ENCODE data around the gene NDST1. TPM values are rescaled to one million over a fixed set of nuclear protein-coding genes. Genes with fewer than 3 reads are reported as not detected.

Gene NDST1
- total and polyA plus RNA-seq, 12 donors = 14.8 to 86.1 (median 58.5) TPM

DNA sequence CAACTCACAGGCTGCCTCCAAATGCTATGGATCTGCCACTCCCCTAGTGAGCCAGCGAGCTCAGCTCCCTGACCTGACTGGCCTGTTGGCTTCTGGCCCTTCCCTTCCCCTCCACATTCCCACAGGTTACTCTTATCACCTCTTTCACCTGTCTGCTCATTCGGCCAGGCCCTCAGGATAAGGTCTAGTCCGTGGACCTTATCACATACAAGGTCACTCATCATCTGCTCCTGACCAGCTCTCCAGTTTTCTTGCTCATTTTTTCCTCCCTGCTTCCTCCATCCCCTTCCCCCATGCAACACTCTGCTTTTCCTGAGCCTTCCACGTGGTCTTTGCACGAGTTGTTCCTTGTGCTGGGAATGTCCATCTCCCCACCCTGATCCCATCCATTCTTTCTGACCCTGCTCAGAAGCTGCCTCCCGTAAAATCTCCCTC, 25.9 kb upstream of the NDST1 start:
- H3K9me3 ChIP-seq = no peaks in the 10 kb centered on the region
- 53 to 62% methylated on average over 6 of the region's 6 CpGs for WGBS, 2 donors
- TF ChIP-seq, protein P1, sequence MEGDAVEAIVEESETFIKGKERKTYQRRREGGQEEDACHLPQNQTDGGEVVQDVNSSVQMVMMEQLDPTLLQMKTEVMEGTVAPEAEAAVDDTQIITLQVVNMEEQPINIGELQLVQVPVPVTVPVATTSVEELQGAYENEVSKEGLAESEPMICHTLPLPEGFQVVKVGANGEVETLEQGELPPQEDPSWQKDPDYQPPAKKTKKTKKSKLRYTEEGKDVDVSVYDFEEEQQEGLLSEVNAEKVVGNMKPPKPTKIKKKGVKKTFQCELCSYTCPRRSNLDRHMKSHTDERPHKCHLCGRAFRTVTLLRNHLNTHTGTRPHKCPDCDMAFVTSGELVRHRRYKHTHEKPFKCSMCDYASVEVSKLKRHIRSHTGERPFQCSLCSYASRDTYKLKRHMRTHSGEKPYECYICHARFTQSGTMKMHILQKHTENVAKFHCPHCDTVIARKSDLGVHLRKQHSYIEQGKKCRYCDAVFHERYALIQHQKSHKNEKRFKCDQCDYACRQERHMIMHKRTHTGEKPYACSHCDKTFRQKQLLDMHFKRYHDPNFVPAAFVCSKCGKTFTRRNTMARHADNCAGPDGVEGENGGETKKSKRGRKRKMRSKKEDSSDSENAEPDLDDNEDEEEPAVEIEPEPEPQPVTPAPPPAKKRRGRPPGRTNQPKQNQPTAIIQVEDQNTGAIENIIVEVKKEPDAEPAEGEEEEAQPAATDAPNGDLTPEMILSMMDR (IDR thresholded peaks at IDR 0.05) = no peak
- H3K4me1 ChIP-seq = peaks cover 0 to 25% (median 7%) of the 10 kb centered on the region in 9 donors
- H3K27me3 ChIP-seq = no peaks in the 10 kb centered on the region
- no peaks in the 10 kb centered on the region for H3K36me3 ChIP-seq
- ATAC-seq (no peak), DNase-seq (no peak)
- intact Hi-C loops (cut with DNase I) = loop anchor here in 1 of 10 donors (10.0 kb wide), 1 partner anchor 63 kb away; no protein-coding TSS in a partner anchor
- no peak overlapping the region for H3K27ac ChIP-seq
- no peak overlapping the region for H3K4me3 ChIP-seq

DNA sequence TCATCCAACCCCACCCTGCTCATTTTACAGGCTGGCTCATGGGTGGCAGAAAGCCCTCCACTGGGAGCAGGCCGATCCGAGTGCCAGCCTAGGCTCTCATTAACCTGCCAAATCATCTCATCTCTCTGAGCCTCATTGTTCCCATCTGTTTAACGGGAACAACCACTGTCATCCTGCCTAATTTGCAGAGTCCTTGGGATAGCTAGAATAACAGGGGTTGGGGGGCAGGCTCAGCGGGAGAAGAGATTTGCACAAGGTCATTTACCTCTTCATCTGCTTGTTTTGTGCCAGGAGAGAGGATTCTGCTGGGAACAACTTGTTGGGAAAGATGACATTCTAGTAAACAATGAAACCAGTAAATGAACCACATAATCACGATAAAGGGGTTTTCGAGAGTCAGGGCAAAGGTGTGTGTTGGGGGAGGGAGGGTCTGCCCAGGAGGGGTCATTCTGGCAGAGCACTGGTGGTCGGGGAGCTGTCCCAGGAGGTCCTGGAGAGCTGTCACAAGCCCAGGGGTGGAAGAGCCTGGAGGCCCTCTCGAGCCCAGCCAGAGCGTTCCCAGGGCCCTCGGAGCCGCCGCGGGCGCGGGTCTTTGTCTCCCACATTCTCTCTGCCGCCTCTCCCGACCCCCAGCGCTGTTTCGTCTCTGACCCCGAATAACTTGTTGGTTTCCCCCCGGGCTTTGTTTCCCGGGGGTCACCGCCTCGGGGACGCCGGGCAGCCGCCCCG, 22.8 kb upstream of the NDST1 start:
- intact Hi-C loops (cut with DNase I) = loop anchor here in 8 of 10 donors (5.0 to 10.0 kb wide), 3 partner anchors 37 to 60 kb away; no protein-coding TSS in a partner anchor
- 12 to 14% methylated on average over 28 of the region's 28 CpGs for WGBS, 2 donors
- Histone ChIP-seq H3K9me3 (no peaks in the 10 kb centered on the region), H3K4me3 (peak overlapping the region; percentile 69 to 99 (median 94)), H3K27ac (peak overlapping the region; percentile 90 to 99 (median 96)), H3K27me3 (no peaks in the 10 kb centered on the region), H3K36me3 (peaks cover 0 to 3% (median 0%) of the 10 kb centered on the region in 9 donors), H3K4me1 (peaks cover 25 to 43% (median 39%) of the 10 kb centered on the region in 9 donors)
- peak in 1 of 8 donors; percentile 7 for ATAC-seq
- no peak for DNase-seq
- TF ChIP-seq, protein P1 (IDR thresholded peaks at IDR 0.05) = no peak

DNA sequence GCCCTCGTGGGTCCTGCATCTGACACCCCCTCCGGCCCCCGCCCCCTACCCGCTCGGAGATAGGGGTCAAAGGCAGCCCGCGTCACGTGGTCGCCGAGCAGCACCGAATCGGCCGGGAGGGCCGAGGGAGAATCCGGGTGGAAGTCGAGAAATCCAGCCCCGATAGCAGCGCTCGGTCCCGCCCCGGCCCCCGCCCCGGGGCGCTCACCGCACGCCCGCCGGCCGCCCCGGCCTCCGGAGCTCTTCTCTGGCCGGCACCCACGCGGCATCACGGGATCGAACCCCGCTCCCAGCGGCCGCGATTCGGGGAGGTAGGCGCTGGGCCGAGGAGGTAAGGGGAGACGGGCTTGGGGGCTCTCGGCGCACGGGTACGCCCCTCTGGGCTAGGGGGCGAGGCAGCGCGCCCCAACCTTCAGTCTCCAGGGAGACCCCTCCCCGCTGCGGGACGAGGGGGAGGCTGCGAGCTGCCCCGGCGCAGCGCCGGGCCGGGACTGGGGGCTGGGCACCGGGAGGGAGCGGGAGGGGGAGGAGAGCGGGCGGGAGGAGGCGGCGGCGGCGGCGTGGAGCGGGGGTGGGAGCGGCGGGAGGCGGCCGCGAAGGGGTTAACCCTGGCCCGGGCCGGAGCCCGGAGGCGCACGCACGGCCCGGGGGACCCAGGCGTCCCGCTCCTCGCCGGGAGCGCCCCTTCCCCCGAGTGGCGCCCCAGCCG, 22.1 kb upstream of the NDST1 start:
- TF ChIP-seq, protein P1 (IDR thresholded peaks at IDR 0.05) = peak in 1 of 9 donors; percentile 21
- peak overlapping the region; percentile 90 to 99 (median 96) for H3K27ac ChIP-seq
- intact Hi-C loops (cut with DNase I) = loop anchor here in 8 of 10 donors (2.0 to 10.0 kb wide), 5 partner anchors 19 to 59 kb away; no protein-coding TSS in a partner anchor
- peak; percentile 29 to 65 (median 42) for ATAC-seq
- WGBS, 2 donors = 0% methylated on average over 45 to 89 of the region's 90 CpGs
- DNase-seq = peak; percentile 71 to 78
- H3K4me1 ChIP-seq = peaks cover 30 to 50% (median 46%) of the 10 kb centered on the region in 9 donors
- H3K27me3 ChIP-seq = no peaks in the 10 kb centered on the region
- peaks cover 0 to 7% (median 0%) of the 10 kb centered on the region in 9 donors for H3K36me3 ChIP-seq
- H3K9me3 ChIP-seq = no peaks in the 10 kb centered on the region
- peak overlapping the region; percentile 69 to 99 (median 94) for H3K4me3 ChIP-seq

All from heart right ventricle (tissue), 16 donors.